SU-DHL-6 (cell line): ENCODE results near the gene MUCL3.
"Not testable (repeated sequence)": the region's sequence is repeated elsewhere in the genome, so short reads cannot be mapped to it uniquely, and the experiment has no call there.

Source experiments
- H2AFZ ChIP-seq: fragments of 200-600 bp; sonication (generic); 2 replicates; pipeline ENCODE4 v1.6.1; 2014; ENCODE audit warnings: low read depth, mild to moderate bottlenecking, moderate library complexity, mixed read lengths, antibody characterized with exemption, low read length; ENCODE audit not compliant: severe bottlenecking
- H3F3A ChIP-seq: fragments of 200-600 bp; shearing (Covaris generic); 2 replicates; pipeline ENCODE4 v1.6.0; 2016; ENCODE audit warnings: antibody characterized with exemption, mild to moderate bottlenecking; ENCODE audit not compliant: insufficient read depth
- H3K27ac ChIP-seq: fragments of 200-600 bp; sonication (generic); 2 replicates; pipeline ENCODE4 v1.5.1; 2016; ENCODE audit warnings: low read depth, mild to moderate bottlenecking, low read length, moderate library complexity, mixed read lengths
- H3K27me3 ChIP-seq: fragments of 200-600 bp; sonication (generic), shearing (Covaris generic); 2 replicates; pipeline ENCODE4 v1.6.0; 2014; ENCODE audit warnings: mild to moderate bottlenecking, low read length
- H3K36me3 ChIP-seq: fragments of 200-600 bp; sonication (generic); 2 replicates; pipeline ENCODE4 v1.6.1; 2014; ENCODE audit warnings: mild to moderate bottlenecking, low read length, mixed read lengths
- H3K4me2 ChIP-seq: fragments of 300-600, 200-600 bp; shearing (Covaris generic), sonication (generic); 2 replicates; pipeline ENCODE4 v1.6.0; 2014; ENCODE audit warnings: low read length, low read depth, mild to moderate bottlenecking; ENCODE audit not compliant: poor library complexity, severe bottlenecking
- H3K4me3 ChIP-seq: fragments of 200-600 bp; sonication (generic); 2 replicates; pipeline ENCODE4 v1.5.1; 2014; ENCODE audit warnings: antibody characterized with exemption, low read length, mild to moderate bottlenecking, mixed read lengths; ENCODE audit not compliant: insufficient read depth, poor library complexity, severe bottlenecking
- H3K79me2 ChIP-seq: fragments of 200-600 bp; sonication (generic); 2 replicates; pipeline ENCODE4 v1.6.1; 2014; ENCODE audit warnings: mild to moderate bottlenecking, low read length, moderate library complexity; ENCODE audit not compliant: insufficient read depth
- H3K9ac ChIP-seq: fragments of 200-600 bp; sonication (generic); 2 replicates; pipeline ENCODE4 v1.7.0; 2014; ENCODE audit warnings: mild to moderate bottlenecking, low read length
- H3K9me2 ChIP-seq: fragments of 200-600 bp; sonication (generic); replicated peaks from 2 replicates; pipeline ENCODE4 v1.6.1; 2014; ENCODE audit warnings: low read length; ENCODE audit not compliant: insufficient read depth
- H3K9me3 ChIP-seq: fragments of 200-600 bp; sonication (generic); 2 replicates; pipeline ENCODE4 v1.6.1; 2014; ENCODE audit warnings: low read length, mixed read lengths; ENCODE audit not compliant: insufficient read depth
- H4K20me1 ChIP-seq: fragments of 200-600 bp; sonication (generic); 2 replicates; pipeline ENCODE4 v1.6.1; 2014; ENCODE audit warnings: low read depth, mild to moderate bottlenecking, antibody characterized with exemption, low read length, moderate library complexity, mixed read lengths
- CTCF ChIP-seq: fragments of 200-600 bp; sonication (generic); IDR thresholded peaks from one replicate; pipeline ENCODE4 v1.5.1; 2017; ENCODE audit warnings: antibody characterized with exemption, mild to moderate bottlenecking, low read length, moderate library complexity; ENCODE audit not compliant: insufficient read depth, poor library complexity, severe bottlenecking
- EZH2phosphoT487 ChIP-seq: fragments of 200-600 bp; sonication (generic), shearing (Covaris generic); conservative IDR thresholded peaks from 2 replicates; pipeline ENCODE4 v1.6.1; 2018; ENCODE audit warnings: mild to moderate bottlenecking, antibody characterized with exemption, low read length, moderate library complexity, mixed read lengths

The MUCL3 gene

GRCh38 chr6:30917487-30917886 is 23.3 kb upstream of the MUCL3 start:
- Histone ChIP-seq H3K4me3 (no peak overlapping the region), H3K9me2 (no peaks in the 10 kb centered on the region), H3K79me2 (0 out of 2 replicates have a peak, but pooled peaks cover 5% of the 10 kb centered on the region), H3K9me3 (no peaks in the 10 kb centered on the region), H3F3A (peaks cover 8% of the 10 kb centered on the region), H3K27me3 (no peaks in the 10 kb centered on the region), H3K36me3 (peaks cover 8% of the 10 kb centered on the region; the same call in 1 of the 2 replicates), H4K20me1 (no peaks in the 10 kb centered on the region), H3K27ac (no peak overlapping the region), H3K4me2 (no peak overlapping the region), H2AFZ (no peak overlapping the region), H3K9ac (no peak overlapping the region)
- no peak for TF ChIP-seq CTCF
- no peak for TF ChIP-seq EZH2phosphoT487

- no peak overlapping the region for H3K27ac ChIP-seq
- peaks cover 8% of the 10 kb centered on the region; the same call in 1 of the 2 replicates for H3F3A ChIP-seq
- H4K20me1 ChIP-seq, result no peaks in the 10 kb centered on the region
- H3K9me2 ChIP-seq, result no peaks in the 10 kb centered on the region
- H3K9me3 ChIP-seq, result no peaks in the 10 kb centered on the region
- no peak overlapping the region for H2AFZ ChIP-seq
- TF ChIP-seq EZH2phosphoT487, result no peak
- no peak for TF ChIP-seq CTCF
- H3K79me2 ChIP-seq, result 0 out of 2 replicates have a peak, but pooled peaks cover 5% of the 10 kb centered on the region
- peaks cover 8% of the 10 kb centered on the region; the same call in 1 of the 2 replicates for H3K36me3 ChIP-seq
- H3K9ac ChIP-seq, result no peak overlapping the region
- no peak overlapping the region for H3K4me3 ChIP-seq
- no peak overlapping the region for H3K4me2 ChIP-seq
- no peaks in the 10 kb centered on the region for H3K27me3 ChIP-seq
Measured at GRCh38 chr6:30918670-30919069, 22.1 kb upstream of the MUCL3 start.

- no peaks in the 10 kb centered on the region for H3K27me3 ChIP-seq
- no peak overlapping the region for H2AFZ ChIP-seq
- no peak overlapping the region for H3K4me3 ChIP-seq
- H4K20me1 ChIP-seq, result no peaks in the 10 kb centered on the region
- no peak overlapping the region for H3K27ac ChIP-seq
- H3K9me3 ChIP-seq, result no peaks in the 10 kb centered on the region
- no peak overlapping the region for H3K4me2 ChIP-seq
- no peak overlapping the region for H3K9ac ChIP-seq
- TF ChIP-seq EZH2phosphoT487 (no peak), CTCF (no peak)
- H3K36me3 ChIP-seq, result peaks cover 11% of the 10 kb centered on the region; the same call in 1 of the 2 replicates
- H3K79me2 ChIP-seq, result no peaks in the 10 kb centered on the region
- H3F3A ChIP-seq, result no peaks in the 10 kb centered on the region
- no peaks in the 10 kb centered on the region for H3K9me2 ChIP-seq
Measured at GRCh38 chr6:30922447-30922852, 18.3 kb upstream of the MUCL3 start.

GRCh38 chr6:30924040-30924627 is 16.6 kb upstream of the MUCL3 start:
- H3K27me3 ChIP-seq, H3K4me2 ChIP-seq, H3K4me3 ChIP-seq, H4K20me1 ChIP-seq, H3K9ac ChIP-seq, H3K79me2 ChIP-seq, H3F3A ChIP-seq, H2AFZ ChIP-seq, H3K27ac ChIP-seq, H3K9me2 ChIP-seq, H3K9me3 ChIP-seq: not testable (repeated sequence)
- peaks cover 17% of the 10 kb centered on the region; the same call in 1 of the 2 replicates for H3K36me3 ChIP-seq
